Neural cell (in vitro differentiated cells): ENCODE results near the gene SARS2. TPM values are rescaled to one million over a fixed set of nuclear protein-coding genes. Genes with fewer than 3 reads are reported as not detected.

Source experiments
- H2AFZ ChIP-seq: fragments of 200-600, 300-800 bp; sonication (generic), shearing (Covaris generic); 2 replicates; pipeline ENCODE4 v1.6.0; 2014; ENCODE audit warnings: low read depth, mild to moderate bottlenecking, antibody characterized with exemption, low read length, moderate library complexity
- H3F3A ChIP-seq: fragments of 200-600 bp; shearing (Covaris generic); 2 replicates; pipeline ENCODE4 v1.6.1; 2016; ENCODE audit warnings: mild to moderate bottlenecking, moderate library complexity, mixed read lengths, antibody characterized with exemption, low read length; ENCODE audit not compliant: insufficient read depth, poor library complexity, severe bottlenecking
- H3K27ac ChIP-seq: fragments of 200-600, 300-800 bp; sonication (generic), shearing (Covaris generic); 2 replicates; pipeline ENCODE4 v1.5.1; 2014; ENCODE audit warnings: mild to moderate bottlenecking, low read length, moderate library complexity
- H3K27me3 ChIP-seq: fragments of 300-800, 200-600 bp; sonication (generic), shearing (Covaris generic); 2 replicates; pipeline ENCODE4 v1.6.0; 2014; ENCODE audit warnings: mild to moderate bottlenecking, low read depth, low read length, moderate library complexity; ENCODE audit not compliant: insufficient read depth
- H3K36me3 ChIP-seq: fragments of 300-800, 200-600 bp; sonication (generic), shearing (Covaris generic); 2 replicates; pipeline ENCODE4 v1.5.1; 2014; ENCODE audit warnings: mild to moderate bottlenecking, antibody characterized with exemption, low read length, moderate library complexity; ENCODE audit not compliant: insufficient read depth
- H3K4me2 ChIP-seq: fragments of 300-800, 200-600 bp; sonication (generic), shearing (Covaris generic); 2 replicates; pipeline ENCODE4 v1.6.0; 2014; ENCODE audit warnings: mild to moderate bottlenecking, low read length
- H3K4me3 ChIP-seq: fragments of 300-800, 200-600 bp; sonication (generic), shearing (Covaris generic); 2 replicates; pipeline ENCODE4 v1.5.1; 2014; ENCODE audit warnings: mild to moderate bottlenecking, low read length, moderate library complexity
- H3K79me2 ChIP-seq: fragments of 200-600 bp; shearing (Covaris generic); replicated peaks from 2 replicates; pipeline ENCODE4 v1.6.0; 2014; ENCODE audit warnings: mild to moderate bottlenecking, low read length, moderate library complexity; ENCODE audit not compliant: insufficient read depth
- H3K9ac ChIP-seq: fragments of 300-800, 200-600 bp; sonication (generic), shearing (Covaris generic); 2 replicates; pipeline ENCODE4 v1.6.1; 2016; ENCODE audit warnings: mild to moderate bottlenecking, low read length, mixed read lengths
- H3K9me2 ChIP-seq: fragments of 200-600 bp; shearing (Covaris generic); 2 replicates; pipeline ENCODE4 v1.6.1; 2016; ENCODE audit warnings: mild to moderate bottlenecking, low read length, mixed read lengths; ENCODE audit not compliant: insufficient read depth
- H3K9me3 ChIP-seq: fragments of 200-600, 300-800 bp; sonication (generic), shearing (Covaris generic); 2 replicates; pipeline ENCODE4 v1.6.1; 2016; ENCODE audit warnings: mild to moderate bottlenecking, mixed run types, low read length, moderate library complexity, mixed read lengths
- H4K20me1 ChIP-seq: fragments of 200-600 bp; shearing (Covaris generic); 2 replicates; pipeline ENCODE4 v1.6.1; 2016; ENCODE audit warnings: mild to moderate bottlenecking, mixed run types; ENCODE audit not compliant: insufficient read depth
- CTCF ChIP-seq: fragments of 450-650 bp; IDR thresholded peaks from 2 replicates; pipeline ENCODE4 v1.5.1; 2014; ENCODE audit warnings: antibody characterized with exemption, mild to moderate bottlenecking, moderate library complexity; ENCODE audit not compliant: poor library complexity, severe bottlenecking
- EP300 ChIP-seq: fragments of 450-650 bp; conservative IDR thresholded peaks from 2 replicates; pipeline ENCODE4 v1.6.1; 2014; ENCODE audit warnings: antibody characterized with exemption, mild to moderate bottlenecking, moderate library complexity; ENCODE audit not compliant: poor library complexity, severe bottlenecking
- EZH2 ChIP-seq: fragments of 200-600, 300-800 bp; shearing (Covaris generic), sonication (generic); IDR thresholded peaks from 2 replicates; pipeline ENCODE4 v1.6.1; 2014; ENCODE audit warnings: antibody characterized with exemption, low read length, borderline replicate concordance, mild to moderate bottlenecking; ENCODE audit not compliant: insufficient read depth, poor library complexity, severe bottlenecking
- MXI1 ChIP-seq: fragments of 450-650 bp; conservative IDR thresholded peaks from 2 replicates; pipeline ENCODE4 v1.6.1; 2014; ENCODE audit warnings: antibody characterized with exemption, mild to moderate bottlenecking; ENCODE audit not compliant: poor library complexity, severe bottlenecking
- POLR2AphosphoS5 ChIP-seq: IDR thresholded peaks from 2 replicates; pipeline ENCODE4 v1.6.1; 2012
- RAD21 ChIP-seq: fragments of 450-650 bp; conservative IDR thresholded peaks from 2 replicates; pipeline ENCODE4 v1.6.1; 2014; ENCODE audit warnings: antibody characterized with exemption, mild to moderate bottlenecking, moderate library complexity
- REST ChIP-seq: IDR thresholded peaks from 2 replicates; pipeline ENCODE4 v1.6.1; 2012; ENCODE audit warnings: borderline replicate concordance
- SMC3 ChIP-seq: fragments of 450-650 bp; conservative IDR thresholded peaks from 2 replicates; pipeline ENCODE4 v1.6.1; 2014; ENCODE audit warnings: antibody characterized with exemption, mild to moderate bottlenecking, moderate library complexity; ENCODE audit not compliant: poor library complexity
- TAF1 ChIP-seq: IDR thresholded peaks from 2 replicates; pipeline ENCODE4 v1.6.1; 2012; ENCODE audit warnings: low read depth
- polyA plus RNA-seq: library from polyadenylated mRNA; depleted of rRNA; stranded (reverse); fragments of >200 nt; gene quantifications from 2 replicates; pipeline ENCODE4 v1.2.3, GENCODE V29; 2014

SARS2 gene
- polyA plus RNA-seq, 1 donor from 2014 or later, result 14.6 TPM

GRCh38 chr19:38944981-38945506 is 14.5 kb upstream of the SARS2 start:
- no peak overlapping the region for H2AFZ ChIP-seq
- H3K27ac ChIP-seq, result no peak overlapping the region
- no peaks in the 10 kb centered on the region for H3K79me2 ChIP-seq
- TF ChIP-seq RAD21, result no peak
- TF ChIP-seq CTCF, result no peak
- TF ChIP-seq TAF1, result no peak
- TF ChIP-seq MXI1, result no peak
- no peak for TF ChIP-seq REST
- H4K20me1 ChIP-seq, result no peaks in the 10 kb centered on the region
- H3K9ac ChIP-seq, result no peak overlapping the region
- H3K9me3 ChIP-seq, result no peaks in the 10 kb centered on the region
- H3K36me3 ChIP-seq, result no peaks in the 10 kb centered on the region
- no peaks in the 10 kb centered on the region for H3F3A ChIP-seq
- no peaks in the 10 kb centered on the region for H3K9me2 ChIP-seq
- no peak overlapping the region for H3K4me3 ChIP-seq
- no peaks in the 10 kb centered on the region for H3K27me3 ChIP-seq
- no peak overlapping the region for H3K4me2 ChIP-seq

GRCh38 chr19:38942471-38943181 is 12.1 kb upstream of the SARS2 start:
- H3K79me2 ChIP-seq, result no peaks in the 10 kb centered on the region
- H3K9me3 ChIP-seq, result no peaks in the 10 kb centered on the region
- no peaks in the 10 kb centered on the region for H3K36me3 ChIP-seq
- no peak overlapping the region for H3K27ac ChIP-seq
- no peak overlapping the region for H3K4me2 ChIP-seq
- H3K4me3 ChIP-seq, result no peak overlapping the region
- no peaks in the 10 kb centered on the region for H3K9me2 ChIP-seq
- H2AFZ ChIP-seq, result no peak overlapping the region
- no peaks in the 10 kb centered on the region for H3F3A ChIP-seq
- no peaks in the 10 kb centered on the region for H4K20me1 ChIP-seq
- TF ChIP-seq REST (no peak), POLR2AphosphoS5 (no peak), EZH2 (no peak), MXI1 (no peak), EP300 (no peak), CTCF (no peak), SMC3 (no peak), RAD21 (no peak), TAF1 (no peak)
- H3K9ac ChIP-seq, result no peak overlapping the region
- no peaks in the 10 kb centered on the region for H3K27me3 ChIP-seq
